AG08395 (cell line): Measurements from ENCODE around the gene ASB7.
A peak's percentile ranks its signal among the peaks of the same experiment; 100 is the strongest.

Experiments used
- DNase-seq: peaks from one replicate; pipeline ENCODE4 v3.0.0; 2012; ENCODE audit warnings: mixed read lengths, low spot score

The ASB7 gene

DNA sequence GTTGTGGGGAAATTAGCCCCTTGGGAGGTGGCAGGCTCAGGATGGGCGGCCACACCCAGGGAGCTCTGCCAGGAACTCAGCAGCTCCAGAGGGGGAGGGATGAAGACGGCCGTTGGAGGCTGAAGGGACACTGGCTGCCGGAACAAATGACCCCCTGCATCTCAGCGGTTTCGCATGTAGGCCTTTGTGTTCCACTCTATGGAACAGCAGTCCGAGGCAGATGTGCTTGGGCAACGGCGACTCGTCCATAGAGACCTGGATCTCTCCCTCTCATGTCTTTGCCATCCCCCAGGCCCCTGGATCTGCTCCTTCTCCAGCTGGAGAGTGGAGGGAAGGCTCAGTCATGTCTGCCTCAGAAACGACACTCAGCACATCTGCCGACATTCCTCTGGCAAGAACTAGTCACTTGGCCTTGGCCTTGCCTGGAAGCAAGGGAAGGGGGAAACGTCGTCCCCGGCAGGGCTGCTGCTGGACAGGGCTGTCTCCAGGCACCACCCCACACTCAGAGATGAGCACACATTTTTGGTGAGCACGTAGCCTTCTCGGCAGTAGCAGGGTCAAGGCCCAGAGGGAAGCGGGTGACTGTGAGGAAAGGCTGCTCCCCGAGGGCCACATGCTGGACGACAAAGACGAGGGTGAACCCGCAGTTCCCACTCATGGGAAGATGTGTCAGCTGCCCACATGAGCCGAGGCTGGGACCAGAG lies 83.8 kb downstream of the ASB7 start:
- DNase-seq, result no peak

DNA sequence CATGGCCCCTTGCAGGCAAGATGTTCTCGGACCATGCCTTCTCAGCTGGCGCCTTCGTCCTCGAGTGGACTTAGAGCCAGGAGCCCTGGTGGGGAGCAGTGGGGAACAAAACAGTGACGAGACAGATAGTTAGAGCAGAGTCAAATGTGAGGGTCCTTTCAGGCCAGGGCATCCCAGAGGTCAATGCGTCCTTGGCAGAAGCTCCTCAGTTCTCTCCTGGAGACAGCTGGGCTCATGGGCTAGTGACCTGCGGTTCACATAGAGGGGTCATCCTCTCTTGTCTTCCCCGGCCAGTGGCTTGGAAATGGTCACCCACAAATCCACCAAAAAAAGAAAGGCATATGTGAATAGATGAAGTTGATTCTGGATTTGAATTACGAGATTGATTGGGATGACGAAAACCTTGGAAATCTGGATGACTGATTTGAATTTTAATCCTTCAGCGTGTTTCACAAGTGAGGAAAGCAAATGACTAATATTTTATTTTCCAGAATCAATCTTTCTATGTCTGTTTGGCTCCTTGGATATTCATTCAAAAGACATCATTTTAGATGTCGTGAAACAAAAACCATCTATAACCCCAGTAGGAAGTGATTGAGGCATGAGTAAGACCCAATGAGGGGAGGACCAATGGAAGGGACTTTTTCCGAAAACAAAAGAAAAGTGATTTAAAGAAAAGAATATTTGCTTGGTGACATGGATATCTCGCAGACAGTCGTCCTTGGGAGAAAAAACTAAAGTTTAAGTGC lies 84.5 kb downstream of the ASB7 start:
- DNase-seq, result peak; percentile 55

DNA sequence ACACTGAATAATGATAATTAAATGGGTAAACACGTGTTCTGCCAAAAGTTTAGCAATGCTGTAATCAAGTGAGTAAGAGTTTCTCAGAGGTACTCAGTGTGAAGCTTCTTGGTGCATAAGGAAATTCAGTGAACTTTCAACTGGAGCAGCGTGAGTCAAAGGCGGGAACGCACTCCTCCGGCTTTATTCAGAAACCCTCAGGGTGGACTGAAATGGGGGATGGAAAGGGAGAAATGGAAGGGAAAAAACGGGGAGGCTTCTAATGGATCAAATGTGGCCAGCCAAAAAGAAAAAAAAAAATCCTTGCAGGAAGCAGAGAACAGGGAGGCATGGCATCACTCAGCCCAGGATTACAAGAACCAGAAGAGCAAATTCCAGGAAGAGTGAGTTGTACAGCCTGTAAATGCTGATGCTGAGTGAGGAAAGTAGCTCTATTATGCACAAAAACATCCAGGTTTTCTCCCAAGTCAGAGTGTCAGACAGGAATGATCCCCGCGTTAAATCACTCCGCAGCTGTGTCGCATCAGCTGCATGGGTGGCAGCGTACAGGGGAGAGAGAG lies 85.3 kb downstream of the ASB7 start:
- peak; percentile 68 for DNase-seq

DNA sequence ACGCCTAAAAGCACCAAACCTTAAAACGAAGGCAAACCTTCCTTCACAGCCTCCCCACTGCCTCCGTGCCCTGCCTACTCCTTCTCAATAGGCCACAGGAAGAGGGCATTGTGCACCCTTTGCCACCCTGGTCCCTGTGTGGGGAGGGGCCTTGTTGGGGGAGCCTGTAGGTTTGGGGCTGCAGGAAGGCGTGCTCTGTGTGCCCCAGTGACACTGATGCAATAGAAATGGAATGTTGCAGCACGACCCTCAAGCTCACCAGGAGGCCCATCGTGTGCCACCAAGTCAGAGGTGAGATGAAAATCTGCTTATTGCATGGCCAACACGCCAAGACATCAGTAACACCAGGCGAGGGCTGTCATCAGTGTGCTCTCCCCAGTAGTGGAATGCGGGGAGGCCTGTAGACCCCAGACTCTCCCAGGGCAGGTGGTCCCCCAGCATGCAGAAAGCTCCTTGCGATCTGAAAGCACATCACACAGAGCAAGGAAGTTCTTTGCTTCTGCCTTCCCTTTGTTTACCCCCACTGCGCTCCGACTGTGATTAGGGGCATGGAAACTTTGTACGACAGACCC lies 86.2 kb downstream of the ASB7 start:
- DNase-seq, result no peak

DNA sequence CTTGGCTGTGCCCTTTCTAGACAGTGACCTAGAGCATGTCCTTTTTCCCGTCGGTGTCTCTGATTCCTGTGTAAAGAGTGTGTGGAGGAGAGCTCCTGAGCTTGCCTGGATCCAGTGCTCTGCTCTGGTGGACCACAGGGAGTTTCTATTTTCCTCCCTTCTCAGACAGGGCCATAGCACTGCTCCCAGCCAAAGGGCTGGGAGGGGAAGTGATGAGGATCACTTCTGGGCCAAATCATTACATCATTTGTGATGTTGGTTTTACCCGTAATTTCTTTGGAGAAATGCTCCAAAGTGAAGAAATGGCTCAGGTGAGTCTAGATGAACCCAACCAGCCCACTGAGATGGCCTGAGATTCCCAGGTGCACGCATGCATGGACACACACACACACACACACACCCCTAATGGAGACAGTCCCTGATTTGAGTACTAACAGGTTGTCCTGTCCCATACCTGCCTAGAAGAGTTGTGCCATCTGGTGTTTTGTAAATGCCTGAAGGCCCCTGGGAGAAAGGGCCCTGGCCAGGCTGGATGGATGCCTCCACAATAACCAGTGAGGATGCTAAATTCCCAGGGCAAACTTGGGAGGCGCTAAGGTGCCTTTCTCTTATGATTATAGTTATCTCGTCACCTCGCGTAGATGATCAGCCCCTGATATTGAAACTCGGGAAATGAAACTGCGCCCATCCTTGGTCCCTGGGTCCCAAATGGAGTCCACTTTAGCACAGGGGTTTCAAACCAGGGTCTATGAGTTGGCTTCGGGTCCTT lies 86.9 kb downstream of the ASB7 start:
- DNase-seq, result no peak

DNA sequence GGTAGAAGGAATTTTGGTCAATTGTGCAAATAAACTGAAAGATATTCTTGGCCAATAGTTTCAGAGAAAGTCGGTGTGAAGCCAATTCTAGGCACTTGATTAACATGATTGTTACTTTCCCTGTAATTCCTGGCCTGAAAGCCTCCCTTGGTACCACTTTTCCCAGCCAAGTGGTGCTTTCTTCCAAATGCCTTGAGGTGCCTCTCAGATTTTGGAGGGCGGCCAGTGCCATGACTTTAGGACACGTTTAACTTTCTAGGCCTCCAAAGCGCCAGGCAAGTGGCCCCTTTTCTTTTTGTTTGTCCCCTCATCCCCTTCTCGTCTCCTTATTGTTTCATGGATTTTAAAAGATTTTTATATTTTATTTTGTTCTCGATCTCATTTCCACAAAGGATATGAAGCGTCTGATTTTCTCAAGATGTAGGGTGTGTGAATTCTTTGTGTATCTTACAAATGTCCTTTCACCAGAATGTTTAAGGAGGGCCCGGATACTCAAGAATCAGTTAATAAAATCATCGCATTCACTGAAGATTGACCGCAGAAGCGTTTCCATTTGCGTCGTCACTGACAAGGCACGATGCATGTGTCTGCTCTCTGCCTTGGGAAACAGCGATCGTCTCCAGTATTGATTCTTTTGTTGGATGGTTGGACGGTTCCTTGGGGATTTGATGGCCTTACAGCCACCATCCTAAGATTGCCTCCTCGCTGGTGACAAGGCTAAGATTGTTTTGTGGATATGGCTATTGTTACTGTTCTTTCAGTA lies 87.8 kb downstream of the ASB7 start:
- no peak for DNase-seq

DNA sequence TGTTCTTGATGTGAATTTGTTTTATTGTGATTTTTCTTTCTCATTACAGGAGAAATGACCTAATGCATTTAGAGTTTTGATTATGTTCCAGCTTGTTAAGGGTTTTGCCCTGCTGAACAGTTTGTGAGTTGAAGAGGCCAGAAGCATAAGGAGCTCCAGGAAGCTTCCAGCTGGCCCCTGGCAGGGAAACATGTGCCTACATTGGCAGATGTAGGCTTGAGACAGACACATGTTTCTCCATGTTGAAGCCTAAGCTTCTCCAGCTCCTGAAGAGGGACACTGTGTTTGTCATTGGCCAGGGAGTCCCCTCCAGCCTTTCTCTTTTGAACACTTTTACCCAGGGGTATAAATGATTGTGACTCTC lies 88.4 kb downstream of the ASB7 start:
- DNase-seq, result no peak

DNA sequence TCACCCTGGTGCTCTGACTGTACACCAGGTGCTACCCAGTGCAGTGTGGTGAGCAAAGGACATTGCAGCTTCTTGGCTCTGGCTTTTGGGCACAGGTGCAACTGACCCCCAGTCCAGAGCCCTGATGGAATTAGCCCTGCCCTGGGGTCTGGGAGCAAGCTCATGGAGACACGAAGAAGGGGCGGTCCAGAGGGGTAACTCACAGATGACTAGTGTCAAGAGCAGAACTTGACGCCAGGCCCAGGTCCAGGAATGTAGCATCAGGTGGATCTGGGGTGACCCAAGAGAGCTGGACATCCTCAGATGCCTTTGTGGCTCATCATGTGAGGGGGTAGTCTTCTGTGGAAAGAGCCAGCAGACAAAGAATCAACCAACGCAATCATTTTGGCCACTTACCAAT lies 88.9 kb downstream of the ASB7 start:
- DNase-seq, result no peak

DNA sequence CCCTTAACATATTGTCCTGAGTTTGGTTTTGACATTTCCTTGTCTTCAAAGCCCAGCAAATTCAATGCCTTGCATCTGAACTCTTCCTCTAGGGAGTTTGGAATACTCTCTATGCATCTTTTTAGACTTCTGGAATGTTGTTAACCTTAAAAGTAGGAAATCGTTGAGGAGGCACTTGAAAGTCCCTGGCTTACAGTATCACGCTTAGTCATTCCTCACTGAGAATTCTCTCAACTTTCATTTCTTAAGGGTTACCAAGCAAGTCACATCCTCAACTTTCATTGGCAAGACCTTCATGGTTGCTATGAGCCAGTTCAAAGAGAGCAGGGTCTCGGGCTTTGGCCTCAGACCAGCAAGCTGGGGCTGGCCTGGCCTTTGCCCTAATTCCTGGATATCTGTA lies 89.9 kb downstream of the ASB7 start:
- DNase-seq, result no peak

DNA sequence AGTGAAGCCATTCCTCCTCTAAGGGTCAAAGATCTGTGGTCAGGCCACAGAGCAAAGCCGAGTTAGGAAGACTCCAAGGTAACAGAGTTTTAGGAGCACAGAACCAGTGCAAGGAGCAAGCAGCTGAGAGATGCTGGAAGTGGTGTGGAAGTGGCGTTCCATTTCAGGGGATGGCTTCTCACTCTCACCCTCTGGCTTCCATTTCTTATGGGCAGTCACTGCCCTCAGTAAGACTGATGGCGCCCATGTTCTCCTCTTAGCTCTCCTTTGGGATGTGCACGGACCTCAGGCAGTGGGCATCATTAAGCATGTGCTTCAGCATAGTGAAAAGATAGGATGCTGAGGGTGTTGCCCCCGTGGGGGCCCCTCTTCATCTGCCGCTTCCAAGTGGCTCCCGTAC lies 90.3 kb downstream of the ASB7 start:
- DNase-seq, result no peak

DNA sequence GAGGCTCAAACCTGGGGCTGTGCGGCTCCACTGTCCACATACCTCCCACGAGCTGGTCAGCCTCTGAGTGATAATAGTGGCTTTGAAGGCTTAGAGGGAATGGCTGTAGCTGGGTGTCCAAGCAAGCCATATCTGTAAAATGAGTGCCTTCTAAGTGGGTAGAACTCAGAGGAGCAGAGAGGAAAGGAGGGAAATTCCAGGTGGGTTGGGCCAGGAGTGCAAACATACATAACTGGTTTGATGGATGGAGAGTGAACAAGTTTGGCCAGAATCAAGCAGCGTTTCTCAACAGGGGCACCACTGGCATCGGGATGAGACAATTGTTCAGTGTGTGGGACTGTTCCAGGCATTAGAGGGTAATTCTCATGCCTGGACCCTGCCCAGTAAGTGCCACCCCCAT lies 91.1 kb downstream of the ASB7 start:
- no peak for DNase-seq

DNA sequence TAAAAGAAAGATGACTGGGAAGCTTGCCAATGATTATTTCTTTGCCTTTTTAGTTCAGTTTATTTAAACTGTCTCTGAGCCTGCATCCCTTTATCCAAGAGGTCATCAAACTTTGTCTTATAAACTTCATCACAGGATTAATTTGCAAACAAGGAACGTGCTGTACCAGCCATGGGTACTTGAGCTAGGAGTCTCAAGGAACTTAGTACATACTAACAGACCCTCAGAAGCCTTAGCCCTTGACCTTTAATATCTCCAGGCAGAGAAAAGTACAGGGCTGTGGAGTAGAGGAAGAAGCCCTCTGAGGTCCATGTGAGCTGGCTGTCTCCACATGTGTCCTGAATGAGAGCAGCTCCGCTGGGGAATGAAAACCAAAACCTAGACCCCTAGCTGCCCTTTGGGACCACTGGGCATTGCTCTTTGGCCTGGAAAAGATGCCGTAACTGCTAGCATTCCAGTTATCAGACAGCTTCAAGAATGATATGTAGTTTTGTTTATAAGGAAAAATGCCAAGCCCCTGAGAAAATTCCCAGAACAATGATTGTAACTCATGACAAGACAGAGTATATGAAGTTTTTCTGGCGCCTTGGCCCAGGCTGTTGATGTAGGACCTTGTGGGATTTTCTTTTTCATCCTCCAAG lies 92.1 kb downstream of the ASB7 start:
- DNase-seq, result no peak

DNA sequence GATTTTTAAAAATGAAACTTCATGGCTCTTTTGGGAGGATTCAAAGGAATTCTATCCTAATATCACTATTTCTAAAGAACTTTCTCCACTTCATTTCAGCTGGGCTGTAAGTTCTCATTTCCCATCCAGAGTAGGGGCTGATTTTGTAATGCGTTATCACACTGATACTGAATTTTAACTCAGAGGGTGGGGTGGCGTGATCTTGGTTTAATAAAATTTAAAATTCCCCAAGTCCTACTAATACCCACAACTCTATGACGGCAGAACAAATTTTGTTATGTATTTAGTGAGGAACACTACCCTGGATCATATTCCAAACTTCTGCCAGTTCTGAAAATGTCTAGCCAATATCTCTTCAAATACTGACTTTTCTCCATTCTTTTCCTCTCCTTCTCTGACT lies 92.7 kb downstream of the ASB7 start:
- no peak for DNase-seq

DNA sequence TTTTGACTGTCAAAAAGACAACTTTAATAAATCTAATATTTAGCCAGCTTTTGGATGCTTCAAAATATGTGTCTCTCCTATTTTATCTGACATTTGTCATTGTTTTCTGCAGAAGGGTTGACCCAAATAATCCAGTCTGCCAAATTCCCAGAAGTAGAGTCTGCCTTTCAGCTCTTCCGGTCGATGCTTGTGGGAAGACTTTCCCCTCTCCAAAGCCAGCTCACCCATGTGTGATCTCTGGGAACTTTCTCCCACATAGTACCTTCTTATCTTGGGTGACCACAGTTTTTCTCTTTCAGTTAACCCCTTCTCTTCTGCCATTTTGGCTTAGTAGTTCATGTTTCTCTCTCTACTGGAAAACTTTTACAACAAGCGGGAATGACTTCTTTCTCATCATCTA lies 94.1 kb downstream of the ASB7 start:
- DNase-seq, result no peak
